Measurements from ENCODE around the gene KLRC3. TPM values are rescaled to one million over a fixed set of nuclear protein-coding genes. Genes with fewer than 3 reads are reported as not detected.
"Not testable (repeated sequence)": the region's sequence is repeated elsewhere in the genome, so short reads cannot be mapped to it uniquely, and the experiment has no call there.

KLRC3 gene
- total RNA-seq (not detected in 2 replicates), polyA plus RNA-seq (0.15 TPM in 1 of 2 replicates, not detected in the other)

DNA sequence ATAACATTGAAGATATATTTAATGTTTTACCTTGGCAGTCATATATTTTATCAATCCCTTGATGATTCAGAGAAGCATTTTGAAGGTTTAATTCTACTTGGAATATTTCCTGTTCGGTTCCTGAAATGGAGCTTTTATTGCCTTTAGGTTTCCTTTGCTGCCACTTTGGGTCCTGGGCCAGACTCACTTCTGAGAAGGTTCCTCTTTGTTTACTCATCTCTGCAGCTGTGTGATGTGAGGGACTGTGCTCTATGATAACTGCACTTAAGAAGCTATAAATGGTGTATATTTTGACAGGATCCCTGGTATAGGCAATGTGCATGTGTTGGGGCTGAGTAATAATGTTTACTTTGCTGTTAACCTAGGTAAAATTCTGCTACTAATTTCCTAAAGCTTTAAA, at the start of gene KLRC3:
Gene KLRC3, minus strand, starts transcription at position 262 of the 400 bp plus-strand sequence. Its CDS starts 45 bp downstream, at position 217.
- H3K4me3 ChIP-seq, H3K27ac ChIP-seq: not testable (repeated sequence)

DNA sequence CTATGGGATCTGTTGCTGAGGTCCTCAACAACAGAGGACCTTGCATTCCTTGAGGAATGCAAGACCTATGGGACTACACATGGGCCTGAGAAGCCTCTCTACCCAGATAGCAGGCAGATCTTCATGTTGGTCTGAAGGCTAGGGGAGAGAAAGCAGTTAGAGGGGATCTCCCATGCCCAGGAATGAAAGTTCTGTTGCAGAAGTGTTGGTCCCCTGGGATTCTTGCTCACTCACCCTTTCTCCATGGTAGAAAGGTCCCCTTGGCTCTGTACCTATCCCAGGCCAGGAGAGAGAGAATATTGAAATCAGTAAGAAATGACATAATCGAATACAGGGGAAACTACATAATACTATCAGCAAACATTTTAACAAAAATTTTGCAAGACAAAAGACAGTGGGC, 49.3 kb upstream of the KLRC3 start:
- Histone ChIP-seq H3K9me3 (ENCODE audit: low read depth) (no peaks in the 10 kb centered on the region), H3K4me1 (ENCODE audit: low read depth) (no peaks in the 10 kb centered on the region), H3K4me3 (no peak overlapping the region), H3K27me3 (no peaks in the 10 kb centered on the region), H3K27ac (no peak overlapping the region), H3K36me3 (no peaks in the 10 kb centered on the region)
- TF ChIP-seq, protein P1, sequence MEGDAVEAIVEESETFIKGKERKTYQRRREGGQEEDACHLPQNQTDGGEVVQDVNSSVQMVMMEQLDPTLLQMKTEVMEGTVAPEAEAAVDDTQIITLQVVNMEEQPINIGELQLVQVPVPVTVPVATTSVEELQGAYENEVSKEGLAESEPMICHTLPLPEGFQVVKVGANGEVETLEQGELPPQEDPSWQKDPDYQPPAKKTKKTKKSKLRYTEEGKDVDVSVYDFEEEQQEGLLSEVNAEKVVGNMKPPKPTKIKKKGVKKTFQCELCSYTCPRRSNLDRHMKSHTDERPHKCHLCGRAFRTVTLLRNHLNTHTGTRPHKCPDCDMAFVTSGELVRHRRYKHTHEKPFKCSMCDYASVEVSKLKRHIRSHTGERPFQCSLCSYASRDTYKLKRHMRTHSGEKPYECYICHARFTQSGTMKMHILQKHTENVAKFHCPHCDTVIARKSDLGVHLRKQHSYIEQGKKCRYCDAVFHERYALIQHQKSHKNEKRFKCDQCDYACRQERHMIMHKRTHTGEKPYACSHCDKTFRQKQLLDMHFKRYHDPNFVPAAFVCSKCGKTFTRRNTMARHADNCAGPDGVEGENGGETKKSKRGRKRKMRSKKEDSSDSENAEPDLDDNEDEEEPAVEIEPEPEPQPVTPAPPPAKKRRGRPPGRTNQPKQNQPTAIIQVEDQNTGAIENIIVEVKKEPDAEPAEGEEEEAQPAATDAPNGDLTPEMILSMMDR (IDR thresholded peaks at IDR 0.05; ENCODE audit: low read depth, low read length), result no peak
- DNase-seq (ENCODE audit: low read depth in 1 of 2, low spot score in 1 of 2), result no peak

More for the DNA sequence above, at the start of gene KLRC3:
- not testable (repeated sequence) for H3K4me1 ChIP-seq (ENCODE audit: low read depth); H3K36me3 ChIP-seq; H3K27me3 ChIP-seq; DNase-seq (ENCODE audit: low read depth in 1 of 2, low spot score in 1 of 2); H3K9me3 ChIP-seq (ENCODE audit: low read depth)

DNA sequence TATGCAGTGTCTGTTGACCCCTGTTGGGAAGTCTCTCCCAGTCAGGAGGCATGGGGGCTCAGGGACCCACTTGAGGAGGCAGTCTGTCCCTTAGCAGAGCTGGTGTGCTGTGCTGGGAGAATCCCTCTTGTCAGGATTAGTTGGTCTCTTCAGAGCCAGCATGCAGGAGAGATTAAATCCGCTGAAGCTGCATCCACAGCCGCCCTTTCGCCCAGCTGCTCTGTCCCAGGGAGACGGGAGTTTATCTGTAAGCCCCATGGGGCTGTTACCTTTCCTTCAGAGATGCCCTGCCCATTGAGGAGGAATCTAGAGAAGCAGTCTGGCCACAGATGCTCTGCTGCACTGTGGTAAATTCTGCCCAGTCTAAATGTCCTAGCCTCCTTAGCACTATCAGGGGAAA, 45.9 kb upstream of the KLRC3 start:
- Histone ChIP-seq H3K27me3 (no peaks in the 10 kb centered on the region), H3K9me3 (ENCODE audit: low read depth) (no peaks in the 10 kb centered on the region), H3K4me1 (ENCODE audit: low read depth) (no peaks in the 10 kb centered on the region), H3K36me3 (no peaks in the 10 kb centered on the region), H3K27ac (no peak overlapping the region), H3K4me3 (no peak overlapping the region)
- no peak for DNase-seq (ENCODE audit: low read depth in 1 of 2, low spot score in 1 of 2)
- TF ChIP-seq, protein P1 (IDR thresholded peaks at IDR 0.05; ENCODE audit: low read depth, low read length), result no peak

DNA sequence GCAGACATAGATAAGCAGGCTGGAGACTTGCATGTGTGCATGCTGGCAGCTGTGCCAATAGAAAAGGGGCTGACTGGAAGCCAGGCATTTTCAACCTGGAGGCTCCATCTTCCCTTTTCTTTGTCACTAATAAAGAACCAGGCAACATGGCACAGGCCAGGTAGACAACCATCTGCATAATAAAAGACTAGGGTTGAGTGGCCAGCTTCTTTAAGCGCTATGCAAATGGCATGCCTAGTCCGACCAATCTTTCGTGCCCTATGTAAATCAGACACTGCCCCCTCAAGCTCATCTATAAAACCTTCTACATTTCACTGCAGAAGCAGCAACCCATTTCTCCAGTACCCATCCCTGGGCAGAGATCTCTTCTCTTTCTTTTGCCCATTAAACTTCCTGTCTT, 37.4 kb upstream of the KLRC3 start:
- H3K27ac ChIP-seq, result no peak overlapping the region
- no peaks in the 10 kb centered on the region for H3K4me1 ChIP-seq (ENCODE audit: low read depth)
- DNase-seq (ENCODE audit: low read depth in 1 of 2, low spot score in 1 of 2), result no peak
- no peak overlapping the region for H3K4me3 ChIP-seq
- TF ChIP-seq, protein P1 (IDR thresholded peaks at IDR 0.05; ENCODE audit: low read depth, low read length), result no peak
- H3K36me3 ChIP-seq, result no peaks in the 10 kb centered on the region
- no peaks in the 10 kb centered on the region for H3K27me3 ChIP-seq
- no peaks in the 10 kb centered on the region for H3K9me3 ChIP-seq (ENCODE audit: low read depth)

DNA sequence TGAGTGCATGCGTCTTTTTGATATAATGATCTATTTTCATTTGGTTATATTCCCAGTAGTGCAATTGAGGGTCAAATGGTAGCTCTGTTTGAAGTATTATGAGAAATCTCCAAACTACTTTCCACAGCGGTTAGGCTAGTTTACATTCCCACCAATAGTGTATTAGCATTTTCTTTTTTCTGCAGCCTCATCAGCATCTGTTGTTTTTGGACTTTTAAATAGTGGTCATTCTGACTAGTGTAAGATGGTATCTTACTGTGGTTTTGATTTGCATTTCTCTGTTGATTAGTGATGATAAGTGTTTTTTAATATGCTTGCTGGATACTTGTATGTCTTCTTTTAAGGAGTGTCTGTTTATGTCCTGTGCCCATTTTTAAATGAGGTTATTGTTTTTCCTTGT, 36.5 kb upstream of the KLRC3 start:
- Histone ChIP-seq H3K4me3 (no peak overlapping the region), H3K27me3 (no peaks in the 10 kb centered on the region), H3K4me1 (ENCODE audit: low read depth) (no peaks in the 10 kb centered on the region), H3K9me3 (ENCODE audit: low read depth) (no peaks in the 10 kb centered on the region), H3K27ac (no peak overlapping the region), H3K36me3 (no peaks in the 10 kb centered on the region)
- DNase-seq (ENCODE audit: low read depth in 1 of 2, low spot score in 1 of 2), result no peak
- TF ChIP-seq, protein P1 (IDR thresholded peaks at IDR 0.05; ENCODE audit: low read depth, low read length), result no peak

DNA sequence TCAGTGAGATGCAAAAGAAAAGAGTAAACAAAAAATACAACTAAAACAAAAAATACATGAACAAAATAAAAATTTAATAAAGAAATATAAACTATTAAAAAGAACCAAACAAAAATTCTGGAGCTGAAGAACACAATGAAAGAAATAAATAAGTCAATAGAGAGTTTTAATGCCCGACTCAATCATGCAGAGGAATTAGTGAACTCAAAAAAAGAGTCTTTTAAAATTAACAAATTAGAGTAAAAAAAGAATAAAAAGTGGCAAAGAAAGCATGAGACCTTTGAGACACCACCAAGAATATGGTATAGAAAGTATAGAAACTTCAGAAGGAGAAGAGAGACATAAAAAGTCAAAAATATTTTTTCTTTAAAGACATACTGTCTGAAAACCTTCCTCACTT, 35.4 kb upstream of the KLRC3 start:
- Histone ChIP-seq H3K9me3 (ENCODE audit: low read depth) (no peaks in the 10 kb centered on the region), H3K27ac (no peak overlapping the region), H3K4me3 (no peak overlapping the region), H3K4me1 (ENCODE audit: low read depth) (no peaks in the 10 kb centered on the region), H3K27me3 (no peaks in the 10 kb centered on the region), H3K36me3 (no peaks in the 10 kb centered on the region)
- no peak for DNase-seq (ENCODE audit: low read depth in 1 of 2, low spot score in 1 of 2)
- TF ChIP-seq, protein P1 (IDR thresholded peaks at IDR 0.05; ENCODE audit: low read depth, low read length), result no peak
